ENCODE results near the gene MIB1.
A peak's percentile ranks its signal among the peaks of the same experiment; 100 is the strongest.
"Not testable (repeated sequence)": the region's sequence is repeated elsewhere in the genome, so short reads cannot be mapped to it uniquely, and the experiment has no call there.

The MIB1 gene

DNA sequence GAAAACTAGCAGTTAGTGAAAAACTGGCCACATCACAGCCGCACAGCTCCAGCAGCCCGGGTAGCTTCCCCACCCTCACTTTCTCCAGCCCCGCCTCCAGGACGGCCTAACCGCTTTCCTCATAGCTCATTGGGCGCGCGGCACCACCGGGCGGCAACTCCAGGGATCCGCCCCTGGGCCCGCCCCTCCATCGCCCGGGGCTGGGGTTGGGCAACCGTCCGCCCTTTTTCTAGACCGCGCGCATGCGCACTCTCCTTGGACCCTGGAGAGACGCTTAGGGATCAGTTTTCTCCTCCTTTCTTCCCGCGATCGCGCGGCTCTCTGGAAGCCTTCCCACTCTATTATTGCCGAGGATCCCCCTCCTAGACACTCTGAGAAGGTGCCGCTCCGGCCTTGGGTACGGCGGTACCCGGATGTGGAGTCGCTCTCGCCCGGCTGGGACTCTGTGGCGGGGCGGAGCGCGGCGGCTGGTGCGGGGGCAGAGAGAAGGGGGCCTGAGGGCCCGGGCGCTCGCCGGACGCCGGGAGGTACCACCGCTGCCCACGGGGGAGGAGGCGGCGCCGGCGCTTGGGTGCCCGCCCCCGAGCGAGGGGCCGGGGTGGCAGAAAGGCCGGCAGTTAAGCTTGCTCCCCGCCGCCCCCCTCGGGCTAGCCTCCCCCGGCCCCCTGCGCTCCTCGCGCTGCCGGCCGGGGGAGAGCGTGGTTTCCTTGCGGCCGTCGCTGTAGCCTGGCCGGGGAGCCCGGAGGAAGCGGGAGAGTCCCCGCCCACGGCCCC is at the start of gene MIB1:
Gene MIB1 (plus strand): TSS at position 255 of the 774 bp plus-strand sequence. CDS start 792 bp downstream, outside the sequence.
- DNase-seq = peak; percentile 97

DNA sequence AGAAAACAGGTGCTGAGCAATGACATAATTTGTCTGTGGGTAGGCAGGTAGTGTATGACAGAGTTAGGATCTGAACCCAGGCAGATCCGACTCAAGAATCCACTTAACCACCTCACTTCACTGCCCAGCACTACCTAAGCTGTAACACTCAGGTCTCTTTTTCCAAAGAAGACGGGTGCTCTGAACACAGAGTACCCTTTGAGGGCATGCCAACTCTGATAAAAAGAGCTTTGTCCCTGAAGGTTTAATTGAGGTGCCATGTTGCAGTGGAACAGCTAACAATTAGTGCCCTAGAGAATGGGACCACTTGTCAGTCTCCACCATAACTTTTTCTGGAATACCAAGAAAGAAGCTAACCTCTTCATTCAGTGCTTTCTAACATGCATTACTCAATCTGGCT is 47.3 kb upstream of the MIB1 start:
- no peak for DNase-seq

DNA sequence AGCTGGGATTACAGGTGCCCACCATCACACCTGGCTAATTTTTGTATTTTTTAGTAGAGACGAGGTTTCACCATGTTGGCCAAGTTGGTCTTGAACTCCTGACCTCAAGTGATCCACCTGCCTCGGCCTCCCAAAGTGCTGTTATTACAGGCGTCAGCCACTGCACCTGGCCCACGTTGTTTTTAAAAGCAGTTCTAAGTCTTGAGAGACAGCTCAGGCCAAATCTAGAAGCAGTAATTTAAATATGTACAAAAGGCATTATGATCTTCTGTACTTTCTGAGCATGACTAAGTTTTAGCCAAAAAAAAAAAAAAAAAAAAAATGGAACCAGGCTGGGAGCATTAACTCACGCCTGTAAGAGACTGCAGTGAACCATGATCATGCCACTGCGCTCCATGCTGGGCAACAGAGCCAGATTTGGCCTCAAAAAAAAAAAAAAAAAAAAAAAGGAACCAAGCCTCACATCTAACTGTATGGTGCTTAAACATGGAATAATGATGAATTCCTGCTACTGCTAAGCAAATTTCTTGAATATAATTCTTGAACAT is 40.0 kb upstream of the MIB1 start:
- DNase-seq = no peak

DNA sequence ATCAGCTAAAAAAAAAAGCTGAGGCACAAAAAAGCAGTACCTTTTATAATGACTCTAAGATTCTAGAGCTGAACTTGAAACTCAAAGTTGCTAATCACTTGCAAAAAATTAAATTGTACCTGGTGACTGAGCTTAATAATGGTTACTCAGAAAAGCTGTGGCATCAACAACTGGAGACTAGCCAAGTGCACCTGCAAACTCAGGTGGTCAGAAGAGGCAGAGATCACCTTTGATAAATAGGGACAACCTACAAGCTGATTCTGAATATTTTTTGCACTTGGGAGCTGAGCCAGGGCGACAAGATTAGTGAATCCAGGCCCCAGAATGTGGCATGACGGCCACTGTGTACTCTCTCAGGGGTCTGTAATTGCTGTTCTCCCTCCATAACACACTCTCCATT is 39.0 kb upstream of the MIB1 start:
- no peak for DNase-seq

DNA sequence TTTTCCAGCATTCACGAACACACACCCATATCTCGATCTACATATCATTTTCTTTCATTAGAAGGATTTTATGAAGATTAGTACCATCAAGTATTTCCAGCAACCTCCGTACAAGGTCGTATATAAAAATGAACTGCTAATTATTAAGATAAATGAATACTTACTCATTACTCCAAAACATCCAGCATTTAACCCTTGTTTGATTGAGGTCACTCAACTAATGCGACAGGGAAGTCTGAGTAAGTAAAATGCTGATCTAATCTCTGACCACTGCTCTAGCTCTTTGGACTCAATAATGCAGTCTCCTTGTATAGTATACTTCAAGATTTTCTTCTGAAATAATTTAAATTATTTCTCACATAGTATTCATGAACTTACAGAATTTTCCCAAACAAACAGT is 38.0 kb upstream of the MIB1 start:
- no peak for DNase-seq

DNA sequence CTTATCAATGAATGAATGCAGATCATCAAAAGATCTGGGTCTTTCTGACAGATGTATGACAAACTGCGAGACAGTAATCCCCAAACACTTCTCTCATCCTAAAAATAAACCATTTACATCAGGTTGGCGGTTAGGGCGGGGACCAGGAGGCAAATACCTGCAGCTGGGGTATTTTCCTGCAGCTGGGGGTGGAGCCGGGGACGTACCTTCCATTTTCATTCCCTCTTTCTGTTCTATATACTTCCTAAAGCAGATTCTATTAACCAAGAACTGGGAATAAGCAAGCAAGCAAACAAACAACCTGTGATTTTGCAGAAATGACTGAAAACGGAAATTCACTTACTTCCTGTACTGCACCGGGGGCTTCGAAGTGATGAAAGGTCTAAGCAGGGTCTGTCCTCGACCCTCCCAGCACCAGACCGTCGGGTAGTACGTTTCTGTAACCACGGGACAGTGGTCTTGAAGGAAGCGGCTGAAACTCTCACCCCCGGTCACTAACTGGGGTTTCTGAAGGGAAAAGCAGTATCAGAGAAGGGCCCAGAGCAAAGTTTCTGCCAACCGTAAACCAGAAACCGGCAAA is 37.3 kb upstream of the MIB1 start:
- DNase-seq = no peak

DNA sequence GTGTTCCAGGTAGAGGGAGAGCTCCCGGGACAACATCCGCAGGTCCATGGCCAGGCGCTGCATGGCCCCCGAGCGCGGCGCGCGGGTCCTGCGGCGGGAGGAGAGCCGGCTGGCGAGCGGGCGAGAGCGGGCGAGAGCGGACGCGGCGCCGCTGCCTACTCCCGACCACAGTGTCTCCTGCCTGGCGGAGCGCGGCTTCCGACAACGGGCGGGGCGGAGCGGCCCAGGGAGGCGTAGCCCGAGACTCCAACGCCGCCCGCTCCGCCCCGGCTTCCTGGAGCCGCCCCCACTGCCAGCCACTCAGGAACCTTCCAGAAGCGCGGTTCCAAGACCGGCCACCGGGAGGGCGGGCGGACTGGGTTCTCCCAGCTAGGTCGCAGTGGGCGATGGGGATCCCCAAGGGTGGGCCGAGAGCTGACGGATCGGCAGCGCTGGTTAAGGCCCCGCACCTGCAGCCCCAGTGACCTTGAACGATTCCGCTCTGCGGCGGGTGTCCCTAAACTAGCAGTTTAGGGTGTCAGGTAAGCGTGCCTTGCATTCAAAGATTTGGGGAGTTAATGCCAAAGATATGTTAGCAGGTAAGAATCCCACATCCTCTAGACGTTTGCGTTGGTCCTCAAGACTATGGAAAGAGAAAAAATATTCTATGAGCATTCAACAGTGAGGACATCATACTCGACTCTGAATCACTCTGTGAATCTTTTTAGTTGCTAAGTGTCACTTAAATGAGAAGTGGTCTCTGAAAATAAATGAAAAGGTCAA is 35.8 kb upstream of the MIB1 start, which contains the start of gene ABHD3:
Gene ABHD3 (minus strand): TSS at position 172 of the 762 bp plus-strand sequence. CDS start 109 bp downstream, at position 63.
- DNase-seq = peak; percentile 89

DNA sequence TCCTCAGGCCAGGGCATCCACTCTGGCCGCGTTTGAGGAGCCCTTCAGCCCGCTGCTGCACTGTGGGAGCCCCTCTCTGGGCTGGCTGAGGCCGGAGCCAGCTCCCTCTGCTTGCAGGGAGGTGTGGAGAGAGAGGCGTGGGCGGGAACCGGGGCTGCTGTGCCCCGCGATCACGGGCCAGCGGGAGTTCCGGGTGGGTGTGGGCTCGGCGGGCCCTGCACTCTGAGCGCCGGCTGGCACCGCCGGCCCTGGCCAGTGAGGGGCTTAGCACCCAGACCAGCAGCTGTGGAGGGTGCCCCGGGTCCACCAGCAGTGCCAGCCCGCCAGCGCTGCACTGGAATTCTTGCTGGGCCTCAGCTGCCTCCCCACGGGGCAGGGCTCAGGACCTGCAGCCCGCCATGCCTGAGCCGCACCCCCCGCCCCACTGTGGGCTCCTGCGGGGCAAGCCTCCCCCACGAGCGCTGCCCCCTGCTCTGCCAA is 34.2 kb upstream of the MIB1 start:
- DNase-seq = no peak

DNA sequence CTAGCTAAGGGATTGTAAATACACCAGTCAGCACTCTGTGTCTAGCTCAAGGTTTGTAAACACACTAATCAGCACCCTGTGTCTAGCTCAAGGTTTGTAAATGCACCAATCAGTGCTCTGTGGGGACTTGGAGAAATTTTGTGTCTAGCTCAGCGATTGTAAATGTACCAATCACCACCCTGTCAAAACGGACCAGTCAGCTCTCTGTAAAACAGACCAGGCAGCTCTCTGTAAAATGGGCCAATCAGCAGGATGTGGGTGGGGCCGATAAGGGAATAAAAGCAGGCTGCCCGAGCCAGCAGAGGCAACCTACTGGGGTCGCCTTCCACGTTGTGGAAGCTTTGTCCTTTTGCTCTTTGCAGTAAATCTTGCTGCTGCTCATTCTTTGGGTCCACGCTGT is 33.5 kb upstream of the MIB1 start:
- not testable (repeated sequence) for DNase-seq

DNA sequence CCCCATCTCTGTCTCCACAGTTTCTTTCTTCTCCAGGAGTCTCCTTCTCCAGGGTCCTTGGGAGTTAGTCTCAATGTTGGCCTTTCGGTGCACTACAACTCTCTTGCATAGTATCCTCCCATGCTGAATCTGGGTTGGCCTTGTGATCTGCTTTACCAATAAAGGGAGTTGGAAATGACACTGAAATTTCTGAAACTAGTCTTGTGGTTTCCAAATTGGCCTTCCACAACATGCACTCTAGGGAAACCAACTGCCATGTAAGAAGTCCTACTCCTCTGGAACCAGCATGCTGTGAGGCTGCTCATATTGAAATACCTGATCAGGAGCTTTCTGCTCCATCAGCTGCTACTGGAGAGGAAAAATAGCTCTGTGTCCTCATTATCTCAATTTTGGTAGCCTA is 26.1 kb upstream of the MIB1 start:
- no peak for DNase-seq

DNA sequence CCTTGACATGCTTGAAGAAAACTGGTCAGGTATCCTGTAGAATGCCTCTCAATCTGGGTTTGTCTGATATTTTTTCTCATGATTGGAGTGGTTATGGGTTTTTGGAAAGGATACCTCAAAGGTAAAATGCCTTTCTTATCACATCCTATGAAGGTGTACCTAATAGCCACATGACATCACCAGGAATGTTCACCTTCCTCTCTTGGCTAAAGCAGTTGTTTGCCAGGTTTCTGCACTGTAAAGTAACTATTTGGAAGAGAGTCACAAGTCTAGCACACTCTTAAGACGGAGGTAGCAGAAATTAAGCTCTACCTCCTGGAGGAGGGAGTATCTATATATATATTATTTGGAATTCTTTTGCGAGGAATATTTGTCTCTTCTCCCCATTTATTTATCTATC is 17.9 kb upstream of the MIB1 start:
- DNase-seq = no peak

DNA sequence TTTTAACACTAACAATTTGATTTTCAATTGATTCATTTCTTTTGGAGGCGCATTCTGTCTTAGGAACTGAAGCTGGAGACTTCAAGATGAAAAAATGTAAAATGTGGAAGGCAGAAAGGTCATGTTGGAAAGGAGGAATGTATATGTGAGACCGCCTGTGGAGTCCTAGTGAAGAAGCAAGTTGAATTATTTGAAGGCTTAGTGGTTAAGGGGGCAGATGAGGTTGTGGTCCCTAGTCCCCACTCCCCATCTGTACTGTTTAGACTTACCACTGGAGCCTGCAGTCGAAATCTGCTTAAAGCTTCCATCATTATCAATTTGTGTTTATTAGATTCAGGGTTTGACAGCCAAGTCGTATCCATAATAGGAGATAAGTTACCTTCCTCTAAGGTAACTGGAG is 15.4 kb upstream of the MIB1 start:
- no peak for DNase-seq

DNA sequence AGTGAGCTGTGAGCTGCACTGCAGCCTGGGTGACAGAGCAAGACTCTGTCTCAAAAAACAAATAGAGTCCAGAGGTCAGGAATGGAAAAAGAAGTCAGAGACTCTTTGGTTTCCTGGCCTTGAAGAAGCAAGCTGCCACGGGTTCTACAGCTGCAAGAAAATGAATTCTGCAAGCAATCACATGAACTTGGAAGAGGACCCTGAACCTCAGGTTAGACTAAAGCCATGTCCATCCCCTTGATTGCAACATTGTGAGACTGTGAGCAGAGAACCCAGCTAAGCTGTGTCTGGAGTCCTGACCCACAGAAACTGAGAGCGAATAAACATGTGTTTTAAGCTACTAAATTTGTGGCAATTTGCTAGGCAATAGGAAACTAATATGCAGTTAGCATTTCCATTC is 12.9 kb upstream of the MIB1 start:
- DNase-seq = no peak

DNA sequence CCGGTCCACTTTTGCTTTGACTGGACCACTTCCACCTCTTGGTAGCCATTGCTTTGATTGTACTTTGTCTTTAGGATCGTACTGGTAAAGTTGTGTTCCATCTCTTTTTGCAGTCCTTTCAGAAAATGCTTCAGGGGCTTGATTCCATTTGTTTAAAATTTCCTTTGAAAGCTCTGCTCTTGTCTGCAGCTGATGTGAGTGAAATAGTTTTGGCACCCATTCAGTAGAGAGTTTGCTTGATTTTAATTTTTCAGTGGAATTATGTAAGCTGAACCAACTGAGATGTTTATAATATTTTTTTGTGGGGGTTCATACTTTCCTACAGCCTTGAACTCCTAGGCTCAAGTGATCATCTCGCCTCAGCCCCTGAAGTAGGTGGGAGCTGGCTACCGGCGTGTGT is 7.6 kb upstream of the MIB1 start:
- DNase-seq = no peak

DNA sequence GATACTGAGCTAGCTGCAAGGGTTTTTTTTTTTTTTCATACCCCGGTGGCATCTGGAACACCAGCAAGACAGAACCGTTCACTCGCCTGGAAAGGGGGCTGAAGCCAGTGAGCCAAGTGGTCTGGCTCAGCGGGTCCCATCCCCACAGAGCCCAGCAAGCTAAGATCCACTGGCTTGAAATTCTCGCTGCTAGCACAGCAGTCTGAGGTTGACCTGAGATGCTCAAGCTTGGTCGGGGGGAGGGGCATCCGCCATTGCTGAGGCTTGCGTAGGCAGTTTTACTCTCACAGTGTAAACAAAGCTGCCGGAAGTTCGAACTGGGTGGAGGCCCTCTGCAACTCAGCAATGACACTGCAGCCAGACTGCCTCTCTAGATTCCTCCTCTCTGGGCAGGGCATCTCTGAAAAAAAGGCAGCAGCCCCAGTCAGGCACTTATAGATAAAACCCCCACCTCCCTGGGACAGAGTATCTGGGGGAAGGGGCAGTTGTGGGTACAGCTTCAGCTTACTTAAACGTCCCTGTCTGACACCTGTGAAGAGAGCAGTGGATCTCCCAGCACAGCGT is 5.1 kb upstream of the MIB1 start:
- DNase-seq = peak; percentile 7

DNA sequence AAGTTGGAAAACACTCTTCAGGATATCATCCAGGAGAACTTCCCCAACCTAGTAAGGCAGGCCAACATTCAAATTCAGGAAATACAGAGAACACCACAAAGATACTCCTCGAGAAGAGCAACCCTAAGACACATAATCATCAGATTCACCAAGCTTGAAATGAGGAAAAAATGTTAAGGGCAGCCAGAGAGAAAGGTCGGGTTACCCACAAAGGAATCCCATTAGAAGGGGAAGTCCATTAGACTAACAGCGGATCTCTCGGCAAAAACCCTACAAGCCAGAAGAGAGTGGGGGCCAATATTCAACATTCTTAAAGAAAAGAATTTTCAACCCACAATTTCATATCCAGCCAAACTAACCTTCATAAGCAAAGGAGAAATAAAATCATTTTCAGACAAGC is 3.7 kb upstream of the MIB1 start:
- not testable (repeated sequence) for DNase-seq

DNA sequence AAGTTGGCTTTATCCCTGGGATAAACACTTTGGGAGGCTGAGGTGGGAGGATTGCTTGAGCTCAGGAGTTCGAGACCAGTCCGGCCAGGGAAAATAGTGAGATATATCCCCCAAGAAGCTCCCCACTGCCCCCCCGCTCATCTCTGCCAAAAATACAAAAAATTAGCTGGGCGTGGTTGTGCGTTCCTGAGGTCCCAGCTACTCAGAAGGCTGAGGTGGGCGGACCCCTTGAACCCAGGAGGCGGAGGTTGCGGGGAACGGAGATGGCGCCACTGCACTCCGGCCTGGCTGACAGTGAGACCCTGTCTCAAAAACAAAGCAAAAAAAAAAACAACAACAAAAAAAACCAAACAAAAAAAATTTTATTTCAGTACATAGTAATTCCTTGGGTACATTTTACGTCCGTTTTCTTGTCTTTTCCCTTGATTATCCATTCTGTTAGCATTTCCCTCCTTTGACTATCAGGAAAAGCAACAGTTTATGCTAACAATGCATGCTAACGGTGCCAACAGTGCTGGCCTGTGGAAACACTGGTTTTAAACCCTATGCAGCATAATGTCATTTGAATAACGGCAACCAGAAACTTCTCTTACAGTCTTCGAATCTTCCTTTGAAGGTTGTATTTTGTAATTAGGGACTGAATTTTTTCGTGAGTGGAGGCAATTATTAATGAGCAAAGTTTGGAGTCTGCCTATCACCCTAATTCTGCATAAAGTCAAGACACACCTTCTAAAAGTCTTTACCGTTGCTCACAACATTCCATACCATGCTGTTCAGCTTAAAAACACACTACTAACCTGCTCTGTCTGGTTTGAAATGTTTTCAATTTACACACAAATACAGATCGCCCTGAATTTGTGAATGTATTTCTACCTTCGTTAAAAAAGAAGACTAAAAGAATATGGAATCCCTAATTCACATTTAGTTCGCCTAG is 721 bp upstream of the MIB1 start:
- DNase-seq = no peak

DNA sequence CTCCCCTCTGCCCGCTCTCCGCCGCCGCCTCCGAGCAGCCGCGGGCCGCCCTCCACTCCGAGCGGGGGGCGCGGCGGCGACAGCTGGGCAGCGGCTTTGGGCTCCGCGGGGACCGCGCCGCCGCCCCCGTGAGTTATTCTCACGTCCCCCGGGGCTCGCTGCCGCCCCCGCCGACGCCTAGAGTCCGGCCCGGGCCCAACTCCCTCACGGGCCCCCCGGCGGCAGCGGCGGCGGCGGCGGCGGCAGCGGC is 645 bp downstream of the MIB1 start:
- DNase-seq = no peak

DNA sequence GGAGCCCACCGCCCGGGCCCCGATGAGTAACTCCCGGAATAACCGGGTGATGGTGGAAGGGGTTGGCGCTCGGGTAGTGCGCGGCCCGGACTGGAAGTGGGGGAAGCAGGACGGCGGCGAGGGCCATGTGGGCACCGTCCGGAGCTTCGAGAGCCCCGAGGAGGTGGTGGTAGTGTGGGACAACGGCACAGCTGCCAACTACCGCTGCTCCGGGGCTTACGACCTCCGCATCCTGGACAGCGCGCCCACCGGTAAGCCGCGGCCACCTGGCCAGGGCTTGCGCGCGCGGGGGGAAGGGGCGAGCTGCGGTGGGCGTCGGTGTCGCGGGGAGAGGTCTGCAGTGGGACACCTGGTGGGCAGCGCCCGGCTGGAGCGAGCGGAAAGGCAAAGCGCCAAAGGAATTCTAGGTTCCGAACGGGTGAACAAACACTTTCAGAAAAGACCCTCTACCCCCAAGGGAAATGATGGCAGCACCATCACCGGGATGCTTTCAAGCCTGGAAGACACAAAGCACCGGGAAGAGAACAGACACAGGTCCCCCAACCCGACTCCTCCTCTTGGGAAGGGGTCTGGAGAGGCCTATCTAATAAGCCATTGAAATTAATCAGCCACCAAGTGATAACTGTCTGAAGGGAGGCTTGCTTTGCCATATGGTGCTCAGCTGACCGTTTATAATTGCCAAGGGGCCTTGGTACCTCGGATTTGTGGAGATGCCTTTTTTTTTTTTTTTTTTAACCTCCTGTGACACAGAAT is 1.1 kb downstream of the MIB1 start:
- no peak for DNase-seq

DNA sequence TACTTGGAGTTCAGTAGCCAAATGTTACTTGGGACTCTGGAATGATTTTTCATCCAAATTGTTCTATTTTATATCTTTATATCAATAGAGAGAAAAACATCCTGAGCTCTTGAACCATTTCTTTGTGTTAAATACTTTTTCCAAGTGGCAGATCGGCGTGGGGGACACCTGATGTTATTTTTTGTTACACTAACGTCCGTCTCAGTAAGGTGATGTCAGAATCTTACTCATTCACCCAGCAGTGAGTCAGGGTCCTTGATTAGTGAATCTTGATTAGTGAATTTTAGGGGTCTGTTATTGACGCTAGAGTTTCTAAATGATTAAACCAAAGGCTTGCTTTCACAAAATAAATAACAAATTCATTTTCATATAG is 1.7 kb downstream of the MIB1 start:
- DNase-seq = no peak

DNA sequence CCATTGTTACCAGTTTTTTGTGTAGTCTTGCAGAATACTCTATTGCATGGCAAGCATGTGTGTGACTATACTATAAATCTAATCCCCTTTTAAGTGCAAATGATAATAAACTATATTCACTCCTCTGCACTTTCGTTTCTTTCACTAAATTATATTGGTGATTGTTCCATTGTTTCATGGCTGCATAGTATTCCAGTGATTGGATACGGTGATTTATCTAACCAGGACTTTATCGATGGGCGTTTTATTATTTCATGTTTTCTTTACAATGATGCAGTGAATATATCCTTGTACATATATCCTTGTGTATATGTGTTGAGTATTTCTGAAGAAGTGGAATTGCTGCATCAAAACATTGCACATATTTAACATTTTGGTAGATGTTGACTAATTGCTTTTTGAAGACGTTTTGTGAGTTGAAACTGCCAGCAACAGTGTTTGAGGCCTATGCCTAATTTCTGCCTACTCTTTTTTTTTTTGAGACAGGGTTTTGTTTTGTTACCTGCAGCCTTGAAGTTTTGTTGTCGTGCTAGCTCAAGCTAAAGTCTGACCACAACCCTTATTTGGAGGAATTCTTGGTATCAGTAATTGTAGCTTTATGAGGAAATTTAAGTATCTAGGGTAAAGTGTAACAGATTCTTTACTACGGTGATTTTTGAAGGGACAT is 2.7 kb downstream of the MIB1 start:
- no peak for DNase-seq

Data from fibroblast of skin of right biceps (primary cell).